Measurements from ENCODE around the gene ZNF385B.

Gene ZNF385B

GRCh38 chr2:179579800-179580199 lies 281.6 kb downstream of the ZNF385B start:
- no peaks in the 10 kb centered on the region for H3K9me3 ChIP-seq (ENCODE audit: control insufficient read depth, low read length)
- no peak overlapping the region for H3K9ac ChIP-seq (ENCODE audit: low read length)
- no peaks in the 10 kb centered on the region for H3K36me3 ChIP-seq (ENCODE audit: control insufficient read depth, insufficient read depth, low read length)
- H3K4me3 ChIP-seq (ENCODE audit: low read length), result no peak overlapping the region
- no peaks in the 10 kb centered on the region for H3K27me3 ChIP-seq (ENCODE audit: control insufficient read depth, insufficient read depth, low read length)
- H3K4me1 ChIP-seq (ENCODE audit: control insufficient read depth, insufficient read depth, low read length), result peaks cover 10% of the 10 kb centered on the region

- Histone ChIP-seq H3K36me3 (ENCODE audit: control insufficient read depth, insufficient read depth, low read length) (no peaks in the 10 kb centered on the region), H3K4me1 (ENCODE audit: control insufficient read depth, insufficient read depth, low read length) (peaks cover 10% of the 10 kb centered on the region), H3K27me3 (ENCODE audit: control insufficient read depth, insufficient read depth, low read length) (no peaks in the 10 kb centered on the region), H3K9ac (ENCODE audit: low read length) (no peak overlapping the region), H3K9me3 (ENCODE audit: control insufficient read depth, low read length) (no peaks in the 10 kb centered on the region), H3K4me3 (ENCODE audit: low read length) (no peak overlapping the region)
Measured at GRCh38 chr2:179578171-179578916, 283.1 kb downstream of the ZNF385B start.

- H3K4me1 ChIP-seq (ENCODE audit: control insufficient read depth, insufficient read depth, low read length), result no peaks in the 10 kb centered on the region
- H3K36me3 ChIP-seq (ENCODE audit: control insufficient read depth, insufficient read depth, low read length), result no peaks in the 10 kb centered on the region
- no peaks in the 10 kb centered on the region for H3K9me3 ChIP-seq (ENCODE audit: control insufficient read depth, low read length)
- no peaks in the 10 kb centered on the region for H3K27me3 ChIP-seq (ENCODE audit: control insufficient read depth, insufficient read depth, low read length)
- H3K9ac ChIP-seq (ENCODE audit: low read length), result no peak overlapping the region
- H3K4me3 ChIP-seq (ENCODE audit: low read length), result no peak overlapping the region
Measured at GRCh38 chr2:179574061-179574519, 287.3 kb downstream of the ZNF385B start.

GRCh38 chr2:179572544-179572943 lies 288.9 kb downstream of the ZNF385B start:
- Histone ChIP-seq H3K27me3 (ENCODE audit: control insufficient read depth, insufficient read depth, low read length) (no peaks in the 10 kb centered on the region), H3K4me3 (ENCODE audit: low read length) (no peak overlapping the region), H3K36me3 (ENCODE audit: control insufficient read depth, insufficient read depth, low read length) (no peaks in the 10 kb centered on the region), H3K9ac (ENCODE audit: low read length) (no peak overlapping the region), H3K4me1 (ENCODE audit: control insufficient read depth, insufficient read depth, low read length) (no peaks in the 10 kb centered on the region), H3K9me3 (ENCODE audit: control insufficient read depth, low read length) (no peaks in the 10 kb centered on the region)

GRCh38 chr2:179571721-179572120 lies 289.7 kb downstream of the ZNF385B start:
- H3K36me3 ChIP-seq (ENCODE audit: control insufficient read depth, insufficient read depth, low read length), result no peaks in the 10 kb centered on the region
- H3K4me1 ChIP-seq (ENCODE audit: control insufficient read depth, insufficient read depth, low read length), result no peaks in the 10 kb centered on the region
- H3K4me3 ChIP-seq (ENCODE audit: low read length), result no peak overlapping the region
- H3K27me3 ChIP-seq (ENCODE audit: control insufficient read depth, insufficient read depth, low read length), result no peaks in the 10 kb centered on the region
- H3K9ac ChIP-seq (ENCODE audit: low read length), result no peak overlapping the region
- H3K9me3 ChIP-seq (ENCODE audit: control insufficient read depth, low read length), result no peaks in the 10 kb centered on the region

GRCh38 chr2:179571252-179571651 lies 290.2 kb downstream of the ZNF385B start:
- Histone ChIP-seq H3K4me3 (ENCODE audit: low read length) (no peak overlapping the region), H3K9me3 (ENCODE audit: control insufficient read depth, low read length) (no peaks in the 10 kb centered on the region), H3K9ac (ENCODE audit: low read length) (no peak overlapping the region), H3K27me3 (ENCODE audit: control insufficient read depth, insufficient read depth, low read length) (no peaks in the 10 kb centered on the region), H3K36me3 (ENCODE audit: control insufficient read depth, insufficient read depth, low read length) (no peaks in the 10 kb centered on the region), H3K4me1 (ENCODE audit: control insufficient read depth, insufficient read depth, low read length) (no peaks in the 10 kb centered on the region)

GRCh38 chr2:179569831-179570233 lies 291.6 kb downstream of the ZNF385B start:
- no peaks in the 10 kb centered on the region for H3K4me1 ChIP-seq (ENCODE audit: control insufficient read depth, insufficient read depth, low read length)
- no peak overlapping the region for H3K9ac ChIP-seq (ENCODE audit: low read length)
- no peaks in the 10 kb centered on the region for H3K9me3 ChIP-seq (ENCODE audit: control insufficient read depth, low read length)
- no peaks in the 10 kb centered on the region for H3K27me3 ChIP-seq (ENCODE audit: control insufficient read depth, insufficient read depth, low read length)
- no peak overlapping the region for H3K4me3 ChIP-seq (ENCODE audit: low read length)
- H3K36me3 ChIP-seq (ENCODE audit: control insufficient read depth, insufficient read depth, low read length), result no peaks in the 10 kb centered on the region

GRCh38 chr2:179565807-179566206 lies 295.6 kb downstream of the ZNF385B start:
- H3K4me3 ChIP-seq (ENCODE audit: low read length), result no peak overlapping the region
- no peaks in the 10 kb centered on the region for H3K36me3 ChIP-seq (ENCODE audit: control insufficient read depth, insufficient read depth, low read length)
- H3K9ac ChIP-seq (ENCODE audit: low read length), result no peak overlapping the region

GRCh38 chr2:179562330-179562885 lies 299.0 kb downstream of the ZNF385B start:
- H3K27me3 ChIP-seq (ENCODE audit: control insufficient read depth, insufficient read depth, low read length), result no peaks in the 10 kb centered on the region
- no peak overlapping the region for H3K9ac ChIP-seq (ENCODE audit: low read length)
- no peaks in the 10 kb centered on the region for H3K9me3 ChIP-seq (ENCODE audit: control insufficient read depth, low read length)
- H3K4me1 ChIP-seq (ENCODE audit: control insufficient read depth, insufficient read depth, low read length), result no peaks in the 10 kb centered on the region
- no peak overlapping the region for H3K4me3 ChIP-seq (ENCODE audit: low read length)
- no peaks in the 10 kb centered on the region for H3K36me3 ChIP-seq (ENCODE audit: control insufficient read depth, insufficient read depth, low read length)

More at GRCh38 chr2:179565807-179566206, 295.6 kb downstream of the ZNF385B start:
- H3K9me3 ChIP-seq (ENCODE audit: control insufficient read depth, low read length), result no peaks in the 10 kb centered on the region
- no peaks in the 10 kb centered on the region for H3K4me1 ChIP-seq (ENCODE audit: control insufficient read depth, insufficient read depth, low read length)
- no peaks in the 10 kb centered on the region for H3K27me3 ChIP-seq (ENCODE audit: control insufficient read depth, insufficient read depth, low read length)

- Histone ChIP-seq H3K9me3 (ENCODE audit: control insufficient read depth, low read length) (no peaks in the 10 kb centered on the region), H3K9ac (ENCODE audit: low read length) (no peak overlapping the region), H3K4me3 (ENCODE audit: low read length) (no peak overlapping the region), H3K36me3 (ENCODE audit: control insufficient read depth, insufficient read depth, low read length) (no peaks in the 10 kb centered on the region), H3K4me1 (ENCODE audit: control insufficient read depth, insufficient read depth, low read length) (no peaks in the 10 kb centered on the region), H3K27me3 (ENCODE audit: control insufficient read depth, insufficient read depth, low read length) (no peaks in the 10 kb centered on the region)
Measured at GRCh38 chr2:179561702-179562101, 299.7 kb downstream of the ZNF385B start.

GRCh38 chr2:179560257-179560735 lies 301.1 kb downstream of the ZNF385B start:
- H3K4me1 ChIP-seq (ENCODE audit: control insufficient read depth, insufficient read depth, low read length), result no peaks in the 10 kb centered on the region
- H3K4me3 ChIP-seq (ENCODE audit: low read length), result no peak overlapping the region
- no peaks in the 10 kb centered on the region for H3K27me3 ChIP-seq (ENCODE audit: control insufficient read depth, insufficient read depth, low read length)
- no peaks in the 10 kb centered on the region for H3K36me3 ChIP-seq (ENCODE audit: control insufficient read depth, insufficient read depth, low read length)
- H3K9ac ChIP-seq (ENCODE audit: low read length), result no peak overlapping the region
- H3K9me3 ChIP-seq (ENCODE audit: control insufficient read depth, low read length), result no peaks in the 10 kb centered on the region

- no peaks in the 10 kb centered on the region for H3K4me1 ChIP-seq (ENCODE audit: control insufficient read depth, insufficient read depth, low read length)
- H3K27me3 ChIP-seq (ENCODE audit: control insufficient read depth, insufficient read depth, low read length), result no peaks in the 10 kb centered on the region
- no peak overlapping the region for H3K9ac ChIP-seq (ENCODE audit: low read length)
- H3K9me3 ChIP-seq (ENCODE audit: control insufficient read depth, low read length), result no peaks in the 10 kb centered on the region
- H3K4me3 ChIP-seq (ENCODE audit: low read length), result no peak overlapping the region
- no peaks in the 10 kb centered on the region for H3K36me3 ChIP-seq (ENCODE audit: control insufficient read depth, insufficient read depth, low read length)
Measured at GRCh38 chr2:179559108-179559806, 302.2 kb downstream of the ZNF385B start.

Measured in mucosa of stomach (tissue), 1 donor.